Fibroblast of skin of abdomen (primary cell): Measurements from ENCODE around the gene CPXM1. TPM values are rescaled to one million over a fixed set of nuclear protein-coding genes. Genes with fewer than 3 reads are reported as not detected.
A peak's percentile ranks its signal among the peaks of the same experiment; 100 is the strongest.
"Not testable (repeated sequence)": the region's sequence is repeated elsewhere in the genome, so short reads cannot be mapped to it uniquely, and the experiment has no call there.

Experiments used
- DNase-seq: peaks from one replicate; pipeline ENCODE4 v3.0.0-alpha.2; 2013
- polyA plus RNA-seq, 2 experiments: library from polyadenylated mRNA; unstranded; fragments of 120-200 nt; gene quantifications; one replicate each; pipeline ENCODE4 v1.2.1, GENCODE V29; 2013; ENCODE audit not compliant: insufficient read length in 2 of 2

The CPXM1 gene
- polyA plus RNA-seq (2013, experiment 1 of 2; ENCODE audit: insufficient read length), result 10.4 TPM
- polyA plus RNA-seq (2013, experiment 2 of 2; ENCODE audit: insufficient read length), result 11.3 TPM

GRCh38 chr20:2800521-2801285, at the start of gene CPXM1:
Gene CPXM1, minus strand, starts transcription at chr20:2800627. Its CDS starts 55 bp downstream, at chr20:2800572.
- peak; percentile 12 for DNase-seq

- no peak for DNase-seq
Measured at GRCh38 chr20:2849529-2849928, 49.1 kb upstream of the CPXM1 start.

GRCh38 chr20:2847802-2848201, 47.4 kb upstream of the CPXM1 start:
- DNase-seq, result no peak

GRCh38 chr20:2846698-2847097, 46.3 kb upstream of the CPXM1 start:
- no peak for DNase-seq

- DNase-seq, result no peak
Measured at GRCh38 chr20:2845607-2846006, 45.2 kb upstream of the CPXM1 start.

- peak; percentile 64 for DNase-seq
Measured at GRCh38 chr20:2840967-2841531, 40.6 kb upstream of the CPXM1 start.

- peak; percentile 88 for DNase-seq
Measured at GRCh38 chr20:2840138-2840966, 39.9 kb upstream of the CPXM1 start, which contains the start of the genes PCED1A and VPS16. Gene PCED1A, minus strand, starts transcription at chr20:2840655. Its CDS starts 743 bp downstream, at chr20:2839912. Gene VPS16, plus strand, starts transcription at chr20:2840745. Its CDS starts 30 bp downstream, at chr20:2840775.

GRCh38 chr20:2839732-2840137, 39.3 kb upstream of the CPXM1 start:
- DNase-seq, result no peak

- no peak for DNase-seq
Measured at GRCh38 chr20:2838847-2839671, 38.6 kb upstream of the CPXM1 start.

GRCh38 chr20:2838170-2838797, 37.9 kb upstream of the CPXM1 start:
- no peak for DNase-seq

- no peak for DNase-seq
Measured at GRCh38 chr20:2837221-2837960, 37.0 kb upstream of the CPXM1 start.

GRCh38 chr20:2836035-2836434, 35.6 kb upstream of the CPXM1 start:
- no peak for DNase-seq

GRCh38 chr20:2835331-2835796, 34.9 kb upstream of the CPXM1 start:
- no peak for DNase-seq

GRCh38 chr20:2834401-2835110, 34.1 kb upstream of the CPXM1 start:
- no peak for DNase-seq

- DNase-seq, result no peak
Measured at GRCh38 chr20:2833761-2834160, 33.3 kb upstream of the CPXM1 start.

- DNase-seq, result not testable (repeated sequence)
Measured at GRCh38 chr20:2831206-2831605, 30.8 kb upstream of the CPXM1 start.

- no peak for DNase-seq
Measured at GRCh38 chr20:2829376-2829775, 28.9 kb upstream of the CPXM1 start.

GRCh38 chr20:2826655-2827054, 26.2 kb upstream of the CPXM1 start:
- DNase-seq, result no peak

- DNase-seq, result no peak
Measured at GRCh38 chr20:2825761-2826160, 25.3 kb upstream of the CPXM1 start.

- DNase-seq, result peak; percentile 63
Measured at GRCh38 chr20:2822073-2822472, 21.6 kb upstream of the CPXM1 start.
